ENCODE results near the gene DNAH17.

Gene DNAH17

GRCh38 chr17:78605429-78605828 is 28.2 kb upstream of the DNAH17 start:
- no peaks in the 10 kb centered on the region for H3K36me3 ChIP-seq (ENCODE audit: control insufficient read depth in 2 of 2, insufficient read depth in 2 of 2, low read length in 2 of 2)
- peaks cover 36% of the 10 kb centered on the region for H3K4me1 ChIP-seq (ENCODE audit: control insufficient read depth, insufficient read depth, low read length)
- no peak overlapping the region for H3K4me3 ChIP-seq (ENCODE audit: low read length in 2 of 2)
- no peaks in the 10 kb centered on the region for H3K27me3 ChIP-seq (ENCODE audit: control insufficient read depth in 1 of 2, insufficient read depth in 2 of 2, low read length in 2 of 2)
- H3K9ac ChIP-seq (ENCODE audit: low read length in 2 of 2), result no peak overlapping the region
- H3K9me3 ChIP-seq (ENCODE audit: control insufficient read depth in 2 of 2, low read length in 2 of 2), result no peaks in the 10 kb centered on the region
- H3K27ac ChIP-seq (ENCODE audit: low read length), result no peak overlapping the region

- Histone ChIP-seq H3K4me1 (ENCODE audit: control insufficient read depth, insufficient read depth, low read length) (peaks cover 39% of the 10 kb centered on the region), H3K27ac (ENCODE audit: low read length) (peak overlapping the region; percentile 6), H3K9me3 (ENCODE audit: control insufficient read depth in 2 of 2, low read length in 2 of 2) (no peaks in the 10 kb centered on the region), H3K9ac (ENCODE audit: low read length in 2 of 2) (no peak overlapping the region), H3K4me3 (ENCODE audit: low read length in 2 of 2) (no peak overlapping the region), H3K27me3 (ENCODE audit: control insufficient read depth in 1 of 2, insufficient read depth in 2 of 2, low read length in 2 of 2) (no peaks in the 10 kb centered on the region), H3K36me3 (ENCODE audit: control insufficient read depth in 2 of 2, insufficient read depth in 2 of 2, low read length in 2 of 2) (no peaks in the 10 kb centered on the region)
These were observed 25.1 kb upstream of the DNAH17 start for GRCh38 chr17:78602246-78602645.

- no peaks in the 10 kb centered on the region for H3K27me3 ChIP-seq (ENCODE audit: control insufficient read depth in 1 of 2, insufficient read depth in 2 of 2, low read length in 2 of 2)
- no peak overlapping the region for H3K4me3 ChIP-seq (ENCODE audit: low read length in 2 of 2)
- H3K9ac ChIP-seq (ENCODE audit: low read length in 2 of 2), result no peak overlapping the region
These were observed 24.5 kb upstream of the DNAH17 start for GRCh38 chr17:78601577-78602190.

GRCh38 chr17:78600181-78600721 is 23.1 kb upstream of the DNAH17 start:
- peak overlapping the region; percentile 40 for H3K4me3 ChIP-seq (ENCODE audit: low read length in 2 of 2)
- H3K4me1 ChIP-seq (ENCODE audit: control insufficient read depth, insufficient read depth, low read length), result peaks cover 49% of the 10 kb centered on the region
- no peak overlapping the region for H3K27ac ChIP-seq (ENCODE audit: low read length)
- no peaks in the 10 kb centered on the region for H3K9me3 ChIP-seq (ENCODE audit: control insufficient read depth in 2 of 2, low read length in 2 of 2)
- no peak overlapping the region for H3K9ac ChIP-seq (ENCODE audit: low read length in 2 of 2)
- no peaks in the 10 kb centered on the region for H3K36me3 ChIP-seq (ENCODE audit: control insufficient read depth in 2 of 2, insufficient read depth in 2 of 2, low read length in 2 of 2)
- no peaks in the 10 kb centered on the region for H3K27me3 ChIP-seq (ENCODE audit: control insufficient read depth in 1 of 2, insufficient read depth in 2 of 2, low read length in 2 of 2)

More at GRCh38 chr17:78601577-78602190, 24.5 kb upstream of the DNAH17 start:
- no peaks in the 10 kb centered on the region for H3K36me3 ChIP-seq (ENCODE audit: control insufficient read depth in 2 of 2, insufficient read depth in 2 of 2, low read length in 2 of 2)
- H3K4me1 ChIP-seq (ENCODE audit: control insufficient read depth, insufficient read depth, low read length), result peaks cover 45% of the 10 kb centered on the region
- H3K27ac ChIP-seq (ENCODE audit: low read length), result peak overlapping the region; percentile 6
- no peaks in the 10 kb centered on the region for H3K9me3 ChIP-seq (ENCODE audit: control insufficient read depth in 2 of 2, low read length in 2 of 2)

- no peak overlapping the region for H3K9ac ChIP-seq (ENCODE audit: low read length in 2 of 2)
- H3K4me3 ChIP-seq (ENCODE audit: low read length in 2 of 2), result no peak overlapping the region
- H3K27me3 ChIP-seq (ENCODE audit: control insufficient read depth in 1 of 2, insufficient read depth in 2 of 2, low read length in 2 of 2), result no peaks in the 10 kb centered on the region
- no peaks in the 10 kb centered on the region for H3K9me3 ChIP-seq (ENCODE audit: control insufficient read depth in 2 of 2, low read length in 2 of 2)
- no peaks in the 10 kb centered on the region for H3K36me3 ChIP-seq (ENCODE audit: control insufficient read depth in 2 of 2, insufficient read depth in 2 of 2, low read length in 2 of 2)
- H3K4me1 ChIP-seq (ENCODE audit: control insufficient read depth, insufficient read depth, low read length), result peaks cover 49% of the 10 kb centered on the region
- no peak overlapping the region for H3K27ac ChIP-seq (ENCODE audit: low read length)
These were observed 22.2 kb upstream of the DNAH17 start for GRCh38 chr17:78599419-78599818.

- Histone ChIP-seq H3K4me1 (ENCODE audit: control insufficient read depth, insufficient read depth, low read length) (peaks cover 49% of the 10 kb centered on the region), H3K9ac (ENCODE audit: low read length in 2 of 2) (no peak overlapping the region), H3K4me3 (ENCODE audit: low read length in 2 of 2) (no peak overlapping the region), H3K27me3 (ENCODE audit: control insufficient read depth in 1 of 2, insufficient read depth in 2 of 2, low read length in 2 of 2) (no peaks in the 10 kb centered on the region), H3K27ac (ENCODE audit: low read length) (peak overlapping the region; percentile 18), H3K9me3 (ENCODE audit: control insufficient read depth in 2 of 2, low read length in 2 of 2) (no peaks in the 10 kb centered on the region), H3K36me3 (ENCODE audit: control insufficient read depth in 2 of 2, insufficient read depth in 2 of 2, low read length in 2 of 2) (no peaks in the 10 kb centered on the region)
These were observed 20.8 kb upstream of the DNAH17 start for GRCh38 chr17:78598013-78598471.

GRCh38 chr17:78596871-78597764 is 19.9 kb upstream of the DNAH17 start:
- Histone ChIP-seq H3K36me3 (ENCODE audit: control insufficient read depth in 2 of 2, insufficient read depth in 2 of 2, low read length in 2 of 2) (no peaks in the 10 kb centered on the region), H3K27me3 (ENCODE audit: control insufficient read depth in 1 of 2, insufficient read depth in 2 of 2, low read length in 2 of 2) (no peaks in the 10 kb centered on the region), H3K9ac (ENCODE audit: low read length in 2 of 2) (no peak overlapping the region), H3K27ac (ENCODE audit: low read length) (no peak overlapping the region), H3K9me3 (ENCODE audit: control insufficient read depth in 2 of 2, low read length in 2 of 2) (no peaks in the 10 kb centered on the region), H3K4me3 (ENCODE audit: low read length in 2 of 2) (no peak overlapping the region), H3K4me1 (ENCODE audit: control insufficient read depth, insufficient read depth, low read length) (peaks cover 45% of the 10 kb centered on the region)

- H3K27ac ChIP-seq (ENCODE audit: low read length), result no peak overlapping the region
- H3K9ac ChIP-seq (ENCODE audit: low read length in 2 of 2), result no peak overlapping the region
- no peak overlapping the region for H3K4me3 ChIP-seq (ENCODE audit: low read length in 2 of 2)
- no peaks in the 10 kb centered on the region for H3K9me3 ChIP-seq (ENCODE audit: control insufficient read depth in 2 of 2, low read length in 2 of 2)
- no peaks in the 10 kb centered on the region for H3K27me3 ChIP-seq (ENCODE audit: control insufficient read depth in 1 of 2, insufficient read depth in 2 of 2, low read length in 2 of 2)
- H3K36me3 ChIP-seq (ENCODE audit: control insufficient read depth in 2 of 2, insufficient read depth in 2 of 2, low read length in 2 of 2), result no peaks in the 10 kb centered on the region
- H3K4me1 ChIP-seq (ENCODE audit: control insufficient read depth, insufficient read depth, low read length), result peaks cover 31% of the 10 kb centered on the region
These were observed 18.1 kb upstream of the DNAH17 start for GRCh38 chr17:78595135-78595810.

GRCh38 chr17:78592991-78593329 is 15.8 kb upstream of the DNAH17 start:
- Histone ChIP-seq H3K36me3 (ENCODE audit: control insufficient read depth in 2 of 2, insufficient read depth in 2 of 2, low read length in 2 of 2) (no peaks in the 10 kb centered on the region), H3K9ac (ENCODE audit: low read length in 2 of 2) (no peak overlapping the region), H3K4me1 (ENCODE audit: control insufficient read depth, insufficient read depth, low read length) (peaks cover 26% of the 10 kb centered on the region), H3K9me3 (ENCODE audit: control insufficient read depth in 2 of 2, low read length in 2 of 2) (no peaks in the 10 kb centered on the region), H3K27me3 (ENCODE audit: control insufficient read depth in 1 of 2, insufficient read depth in 2 of 2, low read length in 2 of 2) (no peaks in the 10 kb centered on the region), H3K27ac (ENCODE audit: low read length) (no peak overlapping the region), H3K4me3 (ENCODE audit: low read length in 2 of 2) (no peak overlapping the region)

- no peak overlapping the region for H3K27ac ChIP-seq (ENCODE audit: low read length)
- H3K4me3 ChIP-seq (ENCODE audit: low read length in 2 of 2), result no peak overlapping the region
- peaks cover 9% of the 10 kb centered on the region for H3K4me1 ChIP-seq (ENCODE audit: control insufficient read depth, insufficient read depth, low read length)
- no peaks in the 10 kb centered on the region for H3K36me3 ChIP-seq (ENCODE audit: control insufficient read depth in 2 of 2, insufficient read depth in 2 of 2, low read length in 2 of 2)
- H3K27me3 ChIP-seq (ENCODE audit: control insufficient read depth in 1 of 2, insufficient read depth in 2 of 2, low read length in 2 of 2), result no peaks in the 10 kb centered on the region
- H3K9me3 ChIP-seq (ENCODE audit: control insufficient read depth in 2 of 2, low read length in 2 of 2), result no peaks in the 10 kb centered on the region
- no peak overlapping the region for H3K9ac ChIP-seq (ENCODE audit: low read length in 2 of 2)
These were observed 14.1 kb upstream of the DNAH17 start for GRCh38 chr17:78591263-78591671.

Measured in stomach smooth muscle (tissue), 2 donors.